ENCODE measurements around the gene SDC1. TPM values are rescaled to one million over a fixed set of nuclear protein-coding genes. Genes with fewer than 3 reads are reported as not detected.
"Not testable (repeated sequence)": the region's sequence is repeated elsewhere in the genome, so short reads cannot be mapped to it uniquely, and the experiment has no call there.

SDC1 gene
- total and polyA plus RNA-seq, 8 donors, result 16.0 to 140 (median 45.0) TPM

DNA sequence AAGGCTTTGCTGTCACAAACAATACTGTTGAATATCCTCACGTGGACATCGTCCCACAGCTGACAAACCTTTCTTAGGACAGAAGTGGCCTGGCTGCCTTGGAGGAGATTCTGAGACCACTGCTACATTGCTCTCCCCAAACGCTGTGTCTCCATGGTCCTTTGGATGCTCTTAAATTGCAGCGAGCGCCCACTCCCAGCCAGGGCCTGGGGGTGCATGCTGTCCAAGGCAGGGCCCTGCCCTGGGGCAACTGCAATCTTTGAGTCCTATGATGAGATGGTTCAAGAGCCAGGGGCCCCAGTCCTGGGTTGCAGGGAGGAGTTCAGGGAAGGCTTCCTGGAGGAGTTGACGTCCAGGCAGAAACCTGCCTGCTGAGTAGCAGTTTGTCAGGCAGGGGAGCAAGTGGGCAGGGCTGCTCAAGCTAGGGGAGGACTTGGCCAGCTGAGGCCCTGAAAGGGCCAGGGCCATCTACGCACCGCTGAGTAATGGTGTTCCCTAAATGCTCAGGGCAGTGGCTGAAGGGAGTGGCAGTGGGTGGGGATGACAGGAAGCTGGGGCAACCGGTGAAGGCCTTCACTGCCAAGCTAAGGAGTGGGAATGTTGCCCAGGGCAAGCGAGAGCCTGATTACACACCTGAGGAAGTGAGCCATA lies 10.8 kb upstream of the SDC1 start:
- Histone ChIP-seq H3K4me3 (no peak overlapping the region), H3K27me3 (no peaks in the 10 kb centered on the region), H3K27ac (peak overlapping the region in 1 of 5 donors; percentile 45), H3K4me1 (no peaks in the 10 kb centered on the region), H3K36me3 (no peaks in the 10 kb centered on the region), H3K9me3 (no peaks in the 10 kb centered on the region)
- TF ChIP-seq POLR2AphosphoS5 (IDR thresholded peaks at IDR 0.05) (peak in 1 of 3 donors; percentile 73), EP300 (IDR thresholded peaks at IDR 0.05) (no peak)
- peak; percentile 45 to 79 for DNase-seq
- intact Hi-C loops (cut with DNase I; ENCODE audit: low total_unique reads), result no loop called here
- 60 to 71% (median 68%) methylated on average over 10 of the region's 10 CpGs for WGBS, 5 donors

DNA sequence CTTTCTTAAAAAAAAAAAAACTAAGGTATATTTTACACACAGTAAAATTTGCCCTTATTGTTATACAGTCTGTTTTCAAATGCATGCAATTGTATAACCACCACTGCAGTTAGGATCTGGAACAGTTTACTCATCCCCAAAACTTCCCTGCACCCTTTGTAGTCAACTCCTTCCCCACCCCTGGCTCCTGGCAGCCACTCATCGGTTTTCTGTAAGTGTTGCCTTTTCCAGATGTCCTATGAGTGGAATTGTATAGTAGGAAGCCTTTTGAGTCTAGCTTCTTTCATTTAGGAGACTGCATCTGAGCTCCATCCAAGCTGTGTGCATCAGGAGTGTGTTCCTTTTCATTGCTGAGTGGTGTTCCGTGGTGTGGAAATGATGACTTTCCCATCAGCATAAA lies 9.7 kb upstream of the SDC1 start:
- intact Hi-C loops (cut with DNase I; ENCODE audit: low total_unique reads); DNase-seq; H3K4me1 ChIP-seq: not testable (repeated sequence)

DNA sequence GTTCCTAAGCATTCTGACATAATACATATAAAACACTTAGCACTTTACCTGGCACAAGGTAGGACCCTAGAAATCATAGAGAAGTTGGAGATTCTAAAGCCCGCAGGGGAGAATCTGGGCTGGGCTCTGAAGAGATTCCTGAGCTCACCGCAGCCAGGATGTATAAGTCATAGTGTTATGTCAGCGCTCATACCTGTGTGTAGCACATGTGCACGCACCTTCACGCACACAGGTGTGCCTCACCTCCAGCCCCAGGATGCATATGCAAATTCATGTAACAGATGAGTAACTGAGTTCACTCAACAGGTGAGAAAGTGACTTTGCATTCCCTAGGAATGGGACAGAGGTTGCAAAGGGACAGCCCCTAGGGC lies 7.9 kb upstream of the SDC1 start:
- H3K27ac ChIP-seq, result peak overlapping the region in 2 of 5 donors; percentile 25 to 43
- H3K4me3 ChIP-seq, result no peak overlapping the region
- H3K9me3 ChIP-seq, result no peaks in the 10 kb centered on the region
- intact Hi-C loops (cut with DNase I; ENCODE audit: low total_unique reads), result no loop called here
- no peaks in the 10 kb centered on the region for H3K4me1 ChIP-seq
- H3K27me3 ChIP-seq, result no peaks in the 10 kb centered on the region
- no peaks in the 10 kb centered on the region for H3K36me3 ChIP-seq
- TF ChIP-seq POLR2AphosphoS5 (IDR thresholded peaks at IDR 0.05) (no peak), POLR2A (IDR thresholded peaks at IDR 0.05) (no peak), EP300 (IDR thresholded peaks at IDR 0.05) (no peak)
- TF ChIP-seq, protein P1, sequence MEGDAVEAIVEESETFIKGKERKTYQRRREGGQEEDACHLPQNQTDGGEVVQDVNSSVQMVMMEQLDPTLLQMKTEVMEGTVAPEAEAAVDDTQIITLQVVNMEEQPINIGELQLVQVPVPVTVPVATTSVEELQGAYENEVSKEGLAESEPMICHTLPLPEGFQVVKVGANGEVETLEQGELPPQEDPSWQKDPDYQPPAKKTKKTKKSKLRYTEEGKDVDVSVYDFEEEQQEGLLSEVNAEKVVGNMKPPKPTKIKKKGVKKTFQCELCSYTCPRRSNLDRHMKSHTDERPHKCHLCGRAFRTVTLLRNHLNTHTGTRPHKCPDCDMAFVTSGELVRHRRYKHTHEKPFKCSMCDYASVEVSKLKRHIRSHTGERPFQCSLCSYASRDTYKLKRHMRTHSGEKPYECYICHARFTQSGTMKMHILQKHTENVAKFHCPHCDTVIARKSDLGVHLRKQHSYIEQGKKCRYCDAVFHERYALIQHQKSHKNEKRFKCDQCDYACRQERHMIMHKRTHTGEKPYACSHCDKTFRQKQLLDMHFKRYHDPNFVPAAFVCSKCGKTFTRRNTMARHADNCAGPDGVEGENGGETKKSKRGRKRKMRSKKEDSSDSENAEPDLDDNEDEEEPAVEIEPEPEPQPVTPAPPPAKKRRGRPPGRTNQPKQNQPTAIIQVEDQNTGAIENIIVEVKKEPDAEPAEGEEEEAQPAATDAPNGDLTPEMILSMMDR (IDR thresholded peaks at IDR 0.05), result no peak
- DNase-seq, result no peak
- WGBS, 5 donors, result 72 to 89% (median 86%) methylated on average over 5 of the region's 5 CpGs

More for the DNA sequence above, 9.7 kb upstream of the SDC1 start:
- H3K4me3 ChIP-seq, H3K36me3 ChIP-seq, H3K9me3 ChIP-seq, H3K27me3 ChIP-seq, H3K27ac ChIP-seq: not testable (repeated sequence)
- 72 to 83% (median 76%) methylated on average over 2 of the region's 2 CpGs for WGBS, 5 donors

DNA sequence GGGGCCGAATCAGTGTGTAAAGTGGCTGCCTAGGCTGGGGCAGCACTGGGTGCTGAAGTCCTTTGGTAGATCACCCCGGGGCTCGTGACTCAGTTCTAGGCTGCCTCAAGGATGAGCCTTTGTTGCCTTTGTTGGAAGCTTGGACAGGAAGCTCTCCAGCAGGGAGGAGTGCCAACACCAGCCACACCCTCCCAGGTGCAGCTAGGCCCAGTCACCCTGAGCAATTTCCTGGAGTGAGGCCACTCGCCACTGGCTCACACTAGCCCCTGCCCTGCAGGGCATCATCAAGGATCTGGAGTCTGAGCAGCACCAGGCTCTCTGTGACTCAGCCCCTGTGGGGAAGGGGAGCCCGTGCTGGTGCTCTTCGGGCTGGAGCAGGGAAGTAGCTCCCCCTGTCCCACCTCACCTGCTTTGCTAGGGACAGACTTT lies 6.7 kb upstream of the SDC1 start:
- intact Hi-C loops (cut with DNase I; ENCODE audit: low total_unique reads), result no loop called here
- H3K36me3 ChIP-seq, result no peaks in the 10 kb centered on the region
- peaks cover 0 to 4% (median 0%) of the 10 kb centered on the region in 3 donors for H3K27me3 ChIP-seq
- no peaks in the 10 kb centered on the region for H3K4me1 ChIP-seq
- peak; percentile 80 to 87 for DNase-seq
- WGBS, 5 donors, result 34 to 54% (median 50%) methylated on average over 6 of the region's 6 CpGs
- peak overlapping the region in 3 of 5 donors; percentile 25 to 49 (median 43) for H3K27ac ChIP-seq
- TF ChIP-seq EP300 (IDR thresholded peaks at IDR 0.05), result no peak
- TF ChIP-seq POLR2AphosphoS5 (IDR thresholded peaks at IDR 0.05), result peak in 2 of 3 donors; percentile 61 to 79
- H3K9me3 ChIP-seq, result no peaks in the 10 kb centered on the region
- H3K4me3 ChIP-seq, result no peak overlapping the region

DNA sequence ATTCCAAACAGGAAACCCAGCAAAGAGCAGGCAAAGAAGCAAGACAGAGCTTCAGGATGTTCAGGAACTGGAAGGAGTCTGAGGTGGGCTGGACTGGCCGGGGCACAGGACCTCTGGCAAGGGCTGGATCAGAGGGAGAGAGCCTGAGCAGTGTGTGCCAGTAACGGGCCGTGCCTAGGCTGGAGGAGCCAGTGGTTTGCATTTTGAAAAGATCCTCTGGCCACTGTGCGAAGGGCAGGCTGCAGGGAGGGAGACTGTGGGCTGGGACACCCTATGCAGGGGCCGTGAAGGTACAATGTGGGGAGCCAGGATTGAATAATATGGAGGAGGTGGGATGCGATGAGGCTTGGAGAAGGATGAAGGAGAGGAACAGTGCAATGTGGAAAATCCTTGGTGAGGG lies 6.2 kb upstream of the SDC1 start:
- no peak for DNase-seq
- TF ChIP-seq POLR2A (IDR thresholded peaks at IDR 0.05) (no peak), EP300 (IDR thresholded peaks at IDR 0.05) (no peak), POLR2AphosphoS5 (IDR thresholded peaks at IDR 0.05) (no peak)
- TF ChIP-seq, protein P1 (IDR thresholded peaks at IDR 0.05), result no peak
- H3K36me3 ChIP-seq, result no peaks in the 10 kb centered on the region
- H3K9me3 ChIP-seq, result no peaks in the 10 kb centered on the region
- peak overlapping the region in 3 of 5 donors; percentile 25 to 49 (median 43) for H3K27ac ChIP-seq
- peaks cover 0 to 3% (median 1%) of the 10 kb centered on the region in 4 donors for H3K4me1 ChIP-seq
- H3K4me3 ChIP-seq, result no peak overlapping the region
- H3K27me3 ChIP-seq, result peaks cover 0 to 9% (median 0%) of the 10 kb centered on the region in 3 donors
- intact Hi-C loops (cut with DNase I; ENCODE audit: low total_unique reads), result no loop called here
- WGBS, 5 donors, result 69 to 81% (median 74%) methylated on average over 6 of the region's 6 CpGs

DNA sequence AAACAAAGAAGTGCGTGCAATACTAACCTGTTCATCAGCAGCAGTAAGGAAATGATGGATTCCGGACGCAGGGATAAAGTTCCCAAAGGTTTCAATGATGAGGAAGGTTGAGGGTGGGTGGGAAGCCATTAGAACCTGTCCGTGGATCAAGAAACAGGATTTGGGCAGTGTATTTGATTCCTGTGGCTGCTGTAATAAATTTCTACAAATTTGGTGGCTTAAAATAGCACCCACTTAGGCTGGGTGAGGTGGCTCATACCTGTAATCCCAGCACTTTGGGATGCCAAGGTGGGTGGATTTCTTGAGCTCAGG lies 5.1 kb upstream of the SDC1 start:
- no peak overlapping the region for H3K27ac ChIP-seq
- no peaks in the 10 kb centered on the region for H3K9me3 ChIP-seq
- no peak overlapping the region for H3K4me3 ChIP-seq
- peaks cover 7 to 14% (median 12%) of the 10 kb centered on the region in 4 donors for H3K4me1 ChIP-seq
- H3K36me3 ChIP-seq, result no peaks in the 10 kb centered on the region
- WGBS, 5 donors, result 83 to 95% (median 90%) methylated on average over 4 of the region's 4 CpGs
- TF ChIP-seq POLR2A (IDR thresholded peaks at IDR 0.05) (no peak), EP300 (IDR thresholded peaks at IDR 0.05) (no peak), POLR2AphosphoS5 (IDR thresholded peaks at IDR 0.05) (no peak)
- TF ChIP-seq, protein P1 (IDR thresholded peaks at IDR 0.05), result no peak
- peaks cover 0 to 20% (median 0%) of the 10 kb centered on the region in 3 donors for H3K27me3 ChIP-seq
- intact Hi-C loops (cut with DNase I; ENCODE audit: low total_unique reads), result no loop called here
- DNase-seq, result no peak
